GM12892 (cell line): ENCODE results near the gene ARFIP1.
"Not testable (repeated sequence)": the region's sequence is repeated elsewhere in the genome, so short reads cannot be mapped to it uniquely, and the experiment has no call there.

ENCODE experiments used
- DNase-seq: peaks from one replicate; pipeline ENCODE4 v3.0.0; 2011; ENCODE audit not compliant: insufficient read length
- FAIRE-seq: peaks from 2 replicates; lab custom pipeline; 2011; peaks lifted over from hg19 to GRCh38; lab: Jason Lieb, UNC
- POLR2A ChIP-seq: IDR thresholded peaks from 2 replicates; pipeline ENCODE4 v1.6.1; 2011; ENCODE audit warnings: low read depth, low read length, control low read depth
- POLR2AphosphoS5 ChIP-seq: IDR thresholded peaks from 2 replicates; pipeline ENCODE4 v1.6.1; 2011; ENCODE audit warnings: low read depth, low read length, control low read depth
- TAF1 ChIP-seq: IDR thresholded peaks from 2 replicates; pipeline ENCODE4 v1.6.1; 2011; ENCODE audit warnings: low read depth, mild to moderate bottlenecking, control low read depth, low read length, borderline replicate concordance

The ARFIP1 gene

GRCh38 chr4:152856960-152857359 lies 77.2 kb downstream of the ARFIP1 start:
- no peak for DNase-seq
- TF ChIP-seq TAF1 (no peak), POLR2A (no peak), POLR2AphosphoS5 (no peak)
- no peak for FAIRE-seq

GRCh38 chr4:152858934-152859333 lies 79.2 kb downstream of the ARFIP1 start:
- FAIRE-seq (no peak), DNase-seq (no peak)
- TF ChIP-seq TAF1, result no peak
- TF ChIP-seq POLR2A, result no peak
- no peak for TF ChIP-seq POLR2AphosphoS5

- TF ChIP-seq POLR2AphosphoS5 (no peak), POLR2A (no peak), TAF1 (no peak)
- FAIRE-seq, result no peak
- DNase-seq, result no peak
Observed at GRCh38 chr4:152860046-152860445, 80.3 kb downstream of the ARFIP1 start.

GRCh38 chr4:152862608-152863007 lies 82.9 kb downstream of the ARFIP1 start:
- no peak for FAIRE-seq

GRCh38 chr4:152864361-152864760 lies 84.6 kb downstream of the ARFIP1 start:
- FAIRE-seq, result peak; percentile 40
- TF ChIP-seq POLR2A (no peak), POLR2AphosphoS5 (no peak), TAF1 (no peak)
- DNase-seq, result no peak

More at GRCh38 chr4:152862608-152863007, 82.9 kb downstream of the ARFIP1 start:
- DNase-seq, result no peak
- TF ChIP-seq TAF1 (no peak), POLR2AphosphoS5 (no peak), POLR2A (no peak)

- FAIRE-seq, DNase-seq: not testable (repeated sequence)
Observed at GRCh38 chr4:152866432-152866993, 86.8 kb downstream of the ARFIP1 start.

GRCh38 chr4:152870606-152871005 lies 90.9 kb downstream of the ARFIP1 start:
- no peak for DNase-seq

GRCh38 chr4:152875261-152875660 lies 95.5 kb downstream of the ARFIP1 start:
- DNase-seq (no peak), FAIRE-seq (no peak)
- TF ChIP-seq POLR2A, result no peak
- TF ChIP-seq TAF1, result no peak
- no peak for TF ChIP-seq POLR2AphosphoS5

More at GRCh38 chr4:152870606-152871005, 90.9 kb downstream of the ARFIP1 start:
- FAIRE-seq, result no peak
- TF ChIP-seq POLR2A, result no peak
- no peak for TF ChIP-seq POLR2AphosphoS5
- no peak for TF ChIP-seq TAF1

- no peak for FAIRE-seq
- no peak for DNase-seq
- no peak for TF ChIP-seq TAF1
- TF ChIP-seq POLR2AphosphoS5, result no peak
- no peak for TF ChIP-seq POLR2A
Observed at GRCh38 chr4:152877868-152878267, 98.1 kb downstream of the ARFIP1 start.

GRCh38 chr4:152880263-152880662 lies 100.5 kb downstream of the ARFIP1 start:
- TF ChIP-seq POLR2AphosphoS5 (no peak), TAF1 (no peak), POLR2A (no peak)
- DNase-seq (no peak), FAIRE-seq (no peak)

- no peak for DNase-seq
- FAIRE-seq, result no peak
- TF ChIP-seq TAF1 (no peak), POLR2A (no peak), POLR2AphosphoS5 (no peak)
Observed at GRCh38 chr4:152881974-152882373, 102.2 kb downstream of the ARFIP1 start.

- DNase-seq (no peak), FAIRE-seq (no peak)
- TF ChIP-seq TAF1 (no peak), POLR2A (no peak), POLR2AphosphoS5 (no peak)
Observed at GRCh38 chr4:152885185-152885584, 105.4 kb downstream of the ARFIP1 start.

- FAIRE-seq, result no peak
- no peak for DNase-seq
- TF ChIP-seq TAF1 (no peak), POLR2AphosphoS5 (no peak), POLR2A (no peak)
Observed at GRCh38 chr4:152886201-152886600, 106.4 kb downstream of the ARFIP1 start.
